ENCODE data around the gene PRSS50. TPM values are rescaled to one million over a fixed set of nuclear protein-coding genes. Genes with fewer than 3 reads are reported as not detected.

PRSS50 gene
- total RNA-seq, 2 donors from 2014 or later = 1.2 to 4.4 TPM

DNA sequence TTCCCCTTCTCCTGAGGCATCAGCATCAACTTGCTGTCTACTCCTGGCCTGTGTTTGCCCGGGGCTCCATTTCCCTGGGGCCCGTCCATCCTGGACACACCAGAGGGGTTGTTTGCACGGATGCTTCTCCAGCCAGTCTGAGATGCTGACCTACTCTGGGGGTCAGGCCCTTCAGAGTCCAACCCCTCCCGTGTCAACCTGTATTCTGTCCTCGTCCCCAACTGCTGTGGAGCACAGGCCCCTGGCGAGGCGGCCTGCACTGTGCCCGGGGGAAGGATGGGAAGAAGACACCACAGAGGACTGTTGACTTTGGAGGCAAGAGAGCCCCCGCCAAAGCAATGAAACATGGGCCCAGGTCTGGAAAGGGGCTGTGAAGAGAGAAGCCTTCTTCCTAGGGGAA lies 50.0 kb downstream of the PRSS50 start:
- no peaks in the 10 kb centered on the region for H3K36me3 Mint-ChIP-seq (ENCODE audit: low read depth)
- Histone ChIP-seq H3K4me3 (ENCODE audit: low read length) (no peak overlapping the region), H3K9ac (ENCODE audit: extremely low read depth, low read length, poor library complexity, severe bottlenecking) (no peak overlapping the region), H3K36me3 (ENCODE audit: control insufficient read depth, insufficient read depth, low read length) (no peaks in the 10 kb centered on the region), H3K4me1 (ENCODE audit: control insufficient read depth, insufficient read depth, low read length) (no peaks in the 10 kb centered on the region), H3K27me3 (ENCODE audit: control insufficient read depth, insufficient read depth, low read length, poor library complexity, severe bottlenecking) (no peaks in the 10 kb centered on the region), H3K9me3 (ENCODE audit: control insufficient read depth, low read length) (no peaks in the 10 kb centered on the region), H3K27ac (ENCODE audit: low read depth, low read length) (no peak overlapping the region)
- H3K4me3 Mint-ChIP-seq = no peak overlapping the region
- 93 to 94% methylated on average over 4 to 9 of the region's 9 CpGs for WGBS, 2 experiments (ENCODE audit: insufficient coverage in 1 of 2, insufficient read length in 1 of 2)
- peaks cover 2% of the 10 kb centered on the region for H3K4me1 Mint-ChIP-seq
- TF ChIP-seq, protein P1, sequence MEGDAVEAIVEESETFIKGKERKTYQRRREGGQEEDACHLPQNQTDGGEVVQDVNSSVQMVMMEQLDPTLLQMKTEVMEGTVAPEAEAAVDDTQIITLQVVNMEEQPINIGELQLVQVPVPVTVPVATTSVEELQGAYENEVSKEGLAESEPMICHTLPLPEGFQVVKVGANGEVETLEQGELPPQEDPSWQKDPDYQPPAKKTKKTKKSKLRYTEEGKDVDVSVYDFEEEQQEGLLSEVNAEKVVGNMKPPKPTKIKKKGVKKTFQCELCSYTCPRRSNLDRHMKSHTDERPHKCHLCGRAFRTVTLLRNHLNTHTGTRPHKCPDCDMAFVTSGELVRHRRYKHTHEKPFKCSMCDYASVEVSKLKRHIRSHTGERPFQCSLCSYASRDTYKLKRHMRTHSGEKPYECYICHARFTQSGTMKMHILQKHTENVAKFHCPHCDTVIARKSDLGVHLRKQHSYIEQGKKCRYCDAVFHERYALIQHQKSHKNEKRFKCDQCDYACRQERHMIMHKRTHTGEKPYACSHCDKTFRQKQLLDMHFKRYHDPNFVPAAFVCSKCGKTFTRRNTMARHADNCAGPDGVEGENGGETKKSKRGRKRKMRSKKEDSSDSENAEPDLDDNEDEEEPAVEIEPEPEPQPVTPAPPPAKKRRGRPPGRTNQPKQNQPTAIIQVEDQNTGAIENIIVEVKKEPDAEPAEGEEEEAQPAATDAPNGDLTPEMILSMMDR (conservative IDR thresholded peaks at IDR 0.05) = no peak
- no peaks in the 10 kb centered on the region for H3K9me3 Mint-ChIP-seq
- no peak overlapping the region for H3K27ac Mint-ChIP-seq
- no peaks in the 10 kb centered on the region for H3K27me3 Mint-ChIP-seq (ENCODE audit: insufficient read depth)
- peak; percentile 37 for DNase-seq

DNA sequence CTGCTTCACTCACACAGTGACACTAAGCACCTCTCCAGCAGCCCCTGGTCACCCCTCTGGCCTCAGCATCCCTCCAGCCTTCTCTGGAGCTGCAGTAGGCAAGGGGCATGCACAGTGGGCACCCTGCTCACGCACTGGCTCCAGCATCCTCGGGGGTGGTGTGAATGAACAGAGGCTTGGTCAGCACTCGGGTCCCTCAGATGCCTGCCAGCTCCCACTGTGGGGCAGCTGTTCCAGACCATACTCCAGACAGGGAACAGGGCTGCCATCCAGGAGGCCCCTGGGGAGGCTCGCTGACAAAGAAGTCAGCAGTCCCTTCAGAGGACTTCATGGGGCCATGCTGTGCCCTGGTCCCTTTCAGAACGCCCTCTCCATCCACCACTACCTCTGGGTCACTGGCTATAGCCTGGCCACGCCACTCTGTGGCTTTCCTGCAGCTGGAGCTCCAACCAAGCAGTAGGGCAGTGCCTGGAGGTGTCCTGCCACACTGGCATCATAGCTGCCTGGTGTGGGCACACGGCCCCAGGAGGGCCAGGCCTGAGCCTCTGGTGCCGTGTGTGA lies 50.5 kb downstream of the PRSS50 start:
- Histone ChIP-seq H3K4me3 (ENCODE audit: low read length) (no peak overlapping the region), H3K9me3 (ENCODE audit: control insufficient read depth, low read length) (no peaks in the 10 kb centered on the region), H3K4me1 (ENCODE audit: control insufficient read depth, insufficient read depth, low read length) (peaks cover 1% of the 10 kb centered on the region), H3K9ac (ENCODE audit: extremely low read depth, low read length, poor library complexity, severe bottlenecking) (no peak overlapping the region), H3K27ac (ENCODE audit: low read depth, low read length) (no peak overlapping the region), H3K36me3 (ENCODE audit: control insufficient read depth, insufficient read depth, low read length) (no peaks in the 10 kb centered on the region), H3K27me3 (ENCODE audit: control insufficient read depth, insufficient read depth, low read length, poor library complexity, severe bottlenecking) (no peaks in the 10 kb centered on the region)
- no peaks in the 10 kb centered on the region for H3K9me3 Mint-ChIP-seq
- H3K27me3 Mint-ChIP-seq (ENCODE audit: insufficient read depth) = no peaks in the 10 kb centered on the region
- peak; percentile 38 for DNase-seq
- H3K36me3 Mint-ChIP-seq (ENCODE audit: low read depth) = no peaks in the 10 kb centered on the region
- no peak overlapping the region for H3K4me3 Mint-ChIP-seq
- H3K4me1 Mint-ChIP-seq = peaks cover 7% of the 10 kb centered on the region
- TF ChIP-seq, protein P1 (conservative IDR thresholded peaks at IDR 0.05) = no peak
- H3K27ac Mint-ChIP-seq = no peak overlapping the region
- WGBS, 2 experiments (ENCODE audit: insufficient coverage in 1 of 2, insufficient read length in 1 of 2) = 89 to 97% methylated on average over 5 to 8 of the region's 8 CpGs

DNA sequence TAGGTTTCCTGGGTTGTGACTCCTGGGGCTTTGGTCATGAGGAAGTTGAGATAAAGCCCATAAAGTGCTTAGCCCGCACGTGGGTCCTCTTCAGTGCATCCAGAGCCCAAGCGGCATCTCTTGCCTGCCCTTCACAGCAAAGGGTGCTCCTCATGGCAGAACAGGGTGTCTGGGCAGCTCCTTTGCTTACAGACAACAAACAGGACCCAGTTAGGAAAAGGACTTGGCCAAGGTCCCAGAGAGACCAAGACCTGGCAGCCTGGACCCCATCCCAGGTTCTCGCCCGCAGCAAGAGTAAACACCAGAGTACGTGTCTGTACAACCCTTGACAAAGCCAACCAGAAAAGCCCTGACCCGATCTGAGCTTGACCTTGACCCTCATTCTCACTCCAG lies 51.2 kb downstream of the PRSS50 start:
- DNase-seq = peak; percentile 25
- H3K27me3 Mint-ChIP-seq (ENCODE audit: insufficient read depth) = no peaks in the 10 kb centered on the region
- Histone ChIP-seq H3K4me1 (ENCODE audit: control insufficient read depth, insufficient read depth, low read length) (peaks cover 5% of the 10 kb centered on the region), H3K4me3 (ENCODE audit: low read length) (no peak overlapping the region), H3K9ac (ENCODE audit: extremely low read depth, low read length, poor library complexity, severe bottlenecking) (no peak overlapping the region), H3K27me3 (ENCODE audit: control insufficient read depth, insufficient read depth, low read length, poor library complexity, severe bottlenecking) (no peaks in the 10 kb centered on the region), H3K27ac (ENCODE audit: low read depth, low read length) (no peak overlapping the region), H3K9me3 (ENCODE audit: control insufficient read depth, low read length) (no peaks in the 10 kb centered on the region), H3K36me3 (ENCODE audit: control insufficient read depth, insufficient read depth, low read length) (no peaks in the 10 kb centered on the region)
- WGBS, 2 experiments (ENCODE audit: insufficient coverage in 1 of 2, insufficient read length in 1 of 2) = 94 to 95% methylated on average over 6 to 7 of the region's 7 CpGs
- no peak overlapping the region for H3K4me3 Mint-ChIP-seq
- no peaks in the 10 kb centered on the region for H3K9me3 Mint-ChIP-seq
- TF ChIP-seq, protein P1 (conservative IDR thresholded peaks at IDR 0.05) = no peak
- no peak overlapping the region for H3K27ac Mint-ChIP-seq
- no peaks in the 10 kb centered on the region for H3K36me3 Mint-ChIP-seq (ENCODE audit: low read depth)
- peaks cover 14% of the 10 kb centered on the region for H3K4me1 Mint-ChIP-seq

Data from endodermal cell (in vitro differentiated cells).